Measurements from ENCODE around the gene MT3.

GRCh38 chr16:56589141-56590039 is at the start of gene MT3:
- TF ChIP-seq EZH2 (IDR thresholded peaks at IDR 0.05; ENCODE audit: insufficient read depth, poor library complexity, severe bottlenecking) (no peak), EZH2phosphoT487 (IDR thresholded peaks at IDR 0.05; ENCODE audit: insufficient read depth, low read depth) (no peak; the same call in 1 of the 2 replicates)

Measured in GM23248 (cell line).